K562 (cell line): ENCODE measurements around the gene CAMK1D. TPM values are rescaled to one million over a fixed set of nuclear protein-coding genes. Genes with fewer than 3 reads are reported as not detected.

Source experiments
- ATAC-seq: fragments of 200-7000 bp; cut with Tn5 transposase; 3 replicates; pipeline ENCODE4 v1.9.1; 2020; ENCODE audit warnings: moderate library complexity
- BruUV-seq: library from RNA; stranded (reverse); fragments of 400-500 nt; replicated peaks from 2 replicates; lab custom pipeline; 2021; lab: Mats Ljungman, UMichigan
- CTCF ChIA-PET: fragments of 300-600 bp; formaldehyde crosslinking; extraction: SDS; loops from one replicate; lab custom pipeline; 2021; ENCODE audit warnings: low intra/inter-chr PET ratio; lab: Yijun Ruan, JAX
- POLR2A ChIA-PET: fragments of 300-600, 350-650 bp; sonication (Branson Sonifier 250); formaldehyde crosslinking; extraction: SDS; loops from one replicate; lab custom pipeline; 2021; ENCODE audit warnings: antibody characterized with exemption, inconsistent platforms; lab: Yijun Ruan, JAX
- DNase-seq, 4 experiments: peaks; one replicate each; pipeline versions ENCODE4 v3.0.0 to v3.0.0-alpha.2; 2011 to 2018; ENCODE audit warnings: low spot score in 3 of 4, mixed read lengths in 3 of 4; ENCODE audit errors: extremely low read depth in 1 of 4
- FAIRE-seq: peaks from 2 replicates; lab custom pipeline; 2011; peaks lifted over from hg19 to GRCh38; lab: Jason Lieb, UNC
- H2AFZ ChIP-seq: 2 replicates; pipeline ENCODE4 v1.6.0; 2011; ENCODE audit warnings: low read depth, low read length, control low read depth, inconsistent platforms
- H3K27ac ChIP-seq: fragments of 200-600 bp; 3 replicates; pipeline ENCODE4 v1.8.0; 2011; ENCODE audit warnings: low read depth, mild to moderate bottlenecking, control low read depth, inconsistent platforms, low read length, moderate library complexity, mixed read lengths; ENCODE audit errors: extremely low read depth
- H3K27me3 ChIP-seq, 2 experiments: fragments of 300-600 bp in 1 of 2; 2 replicates in 1 of 2; 3 replicates in 1 of 2; pipeline versions ENCODE4 v1.6.0 to v1.8.0; 2011; ENCODE audit warnings: inconsistent platforms in 2 of 2, low read length in 2 of 2, mild to moderate bottlenecking in 1 of 2, mixed read lengths in 1 of 2, moderate library complexity in 1 of 2; ENCODE audit not compliant: control insufficient read depth in 2 of 2, insufficient read depth in 2 of 2
- H3K36me3 ChIP-seq: fragments of 300-600 bp; 3 replicates; pipeline ENCODE4 v1.8.0; 2011; ENCODE audit warnings: mild to moderate bottlenecking, low read length, inconsistent platforms; ENCODE audit not compliant: control insufficient read depth, insufficient read depth
- H3K4me1 ChIP-seq, 2 experiments: fragments of 200-600 bp in 1 of 2; replicated peaks in 1 of 2; 2 replicates in 1 of 2; 3 replicates in 1 of 2; pipeline versions ENCODE4 v1.5.1 to v1.8.0; 2011; ENCODE audit warnings: inconsistent platforms in 2 of 2, low read length in 2 of 2, mild to moderate bottlenecking in 1 of 2, mixed read lengths in 1 of 2, moderate library complexity in 1 of 2; ENCODE audit not compliant: control insufficient read depth in 2 of 2, insufficient read depth in 2 of 2
- H3K4me2 ChIP-seq: 2 replicates; pipeline ENCODE4 v1.6.1; 2011; ENCODE audit warnings: low read length, control low read depth, inconsistent platforms, mixed read lengths; ENCODE audit not compliant: insufficient read depth
- H3K4me3 ChIP-seq: fragments of 200-600 bp; sonication (generic), shearing (Covaris generic); 2 replicates; pipeline ENCODE4 v1.5.1; 2016; ENCODE audit warnings: control low read depth, inconsistent platforms
- H3K79me2 ChIP-seq: fragments of 200-600 bp; 3 replicates; pipeline ENCODE4 v1.8.0; 2011; ENCODE audit warnings: low read length, inconsistent platforms; ENCODE audit not compliant: control insufficient read depth, insufficient read depth
- H3K9ac ChIP-seq, 2 experiments: 2 replicates each; pipeline versions ENCODE4 v1.6.0 to v1.6.1; 2011; ENCODE audit warnings: low read depth in 2 of 2, low read length in 2 of 2, control low read depth in 1 of 2, inconsistent platforms in 1 of 2, mild to moderate bottlenecking in 1 of 2, mixed read lengths in 1 of 2; ENCODE audit not compliant: insufficient read depth in 1 of 2
- H3K9me1 ChIP-seq: one replicate; pipeline ENCODE4 v1.6.0; 2011; ENCODE audit warnings: inconsistent platforms, mild to moderate bottlenecking, low read length, moderate library complexity; ENCODE audit not compliant: control insufficient read depth, insufficient read depth
- H3K9me3 ChIP-seq: replicated peaks from 2 replicates; pipeline ENCODE4 v1.5.1; 2011; ENCODE audit warnings: low read depth, low read length, inconsistent platforms; ENCODE audit not compliant: control insufficient read depth, insufficient read depth
- H4K20me1 ChIP-seq: replicated peaks from 2 replicates; pipeline ENCODE4 v1.6.1; 2011; ENCODE audit warnings: low read length, inconsistent platforms, mixed read lengths; ENCODE audit not compliant: control insufficient read depth, insufficient read depth
- ARID3B ChIP-seq: fragments of 250-450 bp; sonication (Bioruptor Pico); IDR thresholded peaks from 2 replicates; pipeline ENCODE4 v1.4.0; 2020; ENCODE audit warnings: borderline replicate concordance
- CHAMP1 ChIP-seq: fragments of 450-650 bp; IDR thresholded peaks from 2 replicates; pipeline ENCODE4 v1.6.1; 2016; ENCODE audit warnings: mild to moderate bottlenecking
- CREBBP ChIP-seq: IDR thresholded peaks from one replicate; pipeline ENCODE4 v1.6.1; 2012; ENCODE audit warnings: low read depth, mild to moderate bottlenecking, control low read depth, inconsistent platforms, low read length
- EHMT2 ChIP-seq: fragments of 450-650 bp; IDR thresholded peaks from 2 replicates; pipeline ENCODE4 v1.6.1; 2018; ENCODE audit warnings: antibody characterized with exemption
- HDAC2 ChIP-seq: fragments of 450-650 bp; IDR thresholded peaks from 2 replicates; pipeline ENCODE4 v1.6.1; 2016; ENCODE audit warnings: mild to moderate bottlenecking
- HMGN3 ChIP-seq: IDR thresholded peaks from 2 replicates; pipeline ENCODE4 v1.6.1; 2011; ENCODE audit warnings: borderline replicate concordance, low read depth, mild to moderate bottlenecking, mixed read lengths, low read length; ENCODE audit not compliant: insufficient read length; ENCODE audit errors: extremely low read depth
- HNRNPH1 ChIP-seq: fragments of 200-400 bp; formaldehyde crosslinking; optimal IDR thresholded peaks from 2 replicates; pipeline ENCODE3; 2017; ENCODE audit warnings: low read depth, mild to moderate bottlenecking, low read length, moderate library complexity
- MCM7 ChIP-seq, 2 experiments: fragments of 450-650 bp; IDR thresholded peaks; 2 replicates each; pipeline ENCODE4 v1.6.1; 2016 to 2018
- MLLT1 ChIP-seq, 2 experiments: fragments of 450-650 bp; IDR thresholded peaks; 2 replicates each; pipeline ENCODE4 v1.6.1; 2016
- PHF20 ChIP-seq: fragments of 450-650 bp; IDR thresholded peaks from 2 replicates; pipeline ENCODE4 v1.6.1; 2018; ENCODE audit not compliant: partially characterized antibody
- STAG1 ChIP-seq: sonication (generic); formaldehyde crosslinking; IDR thresholded peaks from 2 replicates; pipeline ENCODE4 v1.5.0; 2020; ENCODE audit warnings: missing genetic modification reagents, borderline replicate concordance
- THAP7 ChIP-seq: fragments of 250-450 bp; sonication (Bioruptor Pico); IDR thresholded peaks from 2 replicates; pipeline ENCODE4 v1.5.0; 2021
- ZNF395 ChIP-seq: fragments of 200-800 bp; sonication (Bioruptor generic); IDR thresholded peaks from 2 replicates; pipeline ENCODE4 v1.6.1; 2017; ENCODE audit warnings: missing genetic modification characterization, missing compliant biosample characterization
- ZNF436 ChIP-seq: fragments of 250-450, 450-650 bp; sonication (Bioruptor Pico); formaldehyde crosslinking; IDR thresholded peaks from 2 replicates; pipeline ENCODE4 v1.7.0; 2020; ENCODE audit warnings: mild to moderate bottlenecking
- WGBS: fragments of 100-300 bp; shearing (Covaris generic); methylation state at CpG from one replicate; pipeline ENCODE4 v1.1.6; 2016; ENCODE audit warnings: low coverage, mixed read lengths; ENCODE audit not compliant: insufficient coverage; ENCODE audit errors: missing lambda C conversion rate; 5-methylcytosine and 5-hydroxymethylcytosine counted together
- in situ Hi-C: fragments of 300-500 bp; cut with MboI; formaldehyde crosslinking; loops from 4 replicates; pipeline ENCODE4 v1.15.0; 2018; ENCODE audit warnings: inconsistent platforms, mixed read lengths
- intact Hi-C: fragments of 100-400 bp; cut with micrococcal nuclease; formaldehyde crosslinking; loops from 2 replicates; pipeline ENCODE4 v1.14.2; 2022
- polyA plus RNA-seq, 8 experiments: library from polyadenylated mRNA; depleted of rRNA in 4 of 8; stranded (reverse) in 5 of 8; unstranded in 3 of 8; fragments of >200 nt; fragmentation: Nextera tagmentation in 2 of 8; fragmentation: Illumina TruSeq in 1 of 8; extraction: Ambion mirVana in 2 of 8; extraction: Trizol in 1 of 8; gene quantifications; 2 replicates each; pipeline versions ENCODE4 v1.2.1 to v1.2.3, GENCODE V29; 2011 to 2014; ENCODE audit warnings: inconsistent platforms in 1 of 8, missing spikeins in 1 of 8
- total RNA-seq, 7 experiments: library from RNA; depleted of rRNA in 6 of 7; stranded (reverse); fragments of >200 nt in 6 of 7; fragmentation: Illumina TruSeq in 2 of 7; extraction: Trizol in 2 of 7; gene quantifications; 2 replicates each; pipeline versions ENCODE4 v1.2.1 to v1.2.3, GENCODE V29; 2011 to 2021; ENCODE audit warnings: low replicate concordance in 1 of 7

Gene CAMK1D
- total and polyA plus RNA-seq, 9 of the 15 experiments (the other 6 are each of a cell fraction or from before 2014, with no cell fraction given): 0.12 to 0.24 (median 0.20) TPM; not detected in 5

- no TSS peak for BruUV-seq
- Histone ChIP-seq H4K20me1 (no peaks in the 10 kb centered on the region; the same call in 1 of the 2 replicates), H3K4me3 (no peak overlapping the region), H3K36me3 (no peaks in the 10 kb centered on the region), H3K27me3 (peaks cover 26 to 61% of the 10 kb centered on the region in 2 experiments; a peak in 3 of 5 replicates), H3K79me2 (no peaks in the 10 kb centered on the region), H3K9me1 (no peaks in the 10 kb centered on the region), H2AFZ (no peak overlapping the region), H3K4me1 (no peaks in the 10 kb centered on the region), H3K9ac (no peak overlapping the region), H3K4me2 (no peak overlapping the region), H3K27ac (no peak overlapping the region), H3K9me3 (no peaks in the 10 kb centered on the region)
- POLR2A ChIA-PET: no interaction called here
- ATAC-seq (no peak), FAIRE-seq (no peak), DNase-seq (no peak)
- under 1% methylated on average over 10 of the region's 10 CpGs for WGBS
- TF ChIP-seq CHAMP1 (no peak), EHMT2 (no peak), ARID3B (CRISPR knock-in tag) (no peak), HNRNPH1 (no peak), HMGN3 (no peak), HDAC2 (no peak), STAG1 (CRISPR knock-in tag) (no peak), ZNF395 (no peak), MLLT1 (IDR thresholded peaks at IDR 0.05) (no peak), CREBBP (no peak), THAP7 (CRISPR knock-in tag) (no peak), PHF20 (no peak), MCM7 (IDR thresholded peaks at IDR 0.05) (no peak), ZNF436 (CRISPR knock-in tag) (no peak)
- intact Hi-C loops: no loop called here
- in situ Hi-C loops: no loop called here
- CTCF ChIA-PET: no interaction called here
Measured at GRCh38 chr10:12634621-12634931, 285.2 kb downstream of the CAMK1D start.
